ENCODE results near the gene SFMBT2. TPM values are rescaled to one million over a fixed set of nuclear protein-coding genes. Genes with fewer than 3 reads are reported as not detected.

The SFMBT2 gene
- total and polyA plus RNA-seq, 12 donors, result 3.7 to 17.9 (median 12.7) TPM

GRCh38 chr10:7340179-7340874 is 70.5 kb downstream of the SFMBT2 start:
- Histone ChIP-seq H3K27ac (no peak overlapping the region), H3K27me3 (no peaks in the 10 kb centered on the region), H3K4me1 (replicated peaks in 1 of 2) (no peaks in the 10 kb centered on the region), H3K4me3 (no peak overlapping the region), H3K36me3 (replicated peaks in 1 of 2) (no peaks in the 10 kb centered on the region), H3K9me3 (replicated peaks in 1 of 3) (no peaks in the 10 kb centered on the region)
- WGBS, 4 donors, result 79 to 83% (median 80%) methylated on average over 10 of the region's 10 CpGs
- TF ChIP-seq POLR2A (IDR thresholded peaks at IDR 0.05), result no peak
- TF ChIP-seq CTCF (IDR thresholded peaks at IDR 0.05), result no peak
- DNase-seq, result no peak
- intact Hi-C loops (cut with DNase I), result no loop called here

DNA sequence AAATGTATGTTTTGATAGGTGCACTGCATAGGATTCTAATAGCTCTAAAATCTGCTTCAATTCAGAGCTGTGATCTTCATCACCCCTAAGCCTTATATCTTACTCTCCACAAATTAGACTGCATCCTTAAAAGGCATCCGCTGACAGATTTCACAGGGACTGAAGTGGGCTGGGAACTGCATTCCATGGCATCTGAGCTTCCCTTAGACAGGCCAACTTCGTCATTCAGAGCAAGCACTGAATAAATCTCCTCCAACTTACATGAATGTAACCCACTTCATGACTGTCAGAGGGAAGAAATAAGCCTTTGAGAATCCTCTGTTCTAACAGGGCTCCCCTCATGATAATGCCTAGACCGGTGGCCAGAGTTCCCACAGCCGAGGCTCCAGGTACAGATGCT is 71.3 kb downstream of the SFMBT2 start:
- no peaks in the 10 kb centered on the region for H3K4me1 ChIP-seq (replicated peaks in 1 of 2)
- intact Hi-C loops (cut with DNase I), result no loop called here

DNA sequence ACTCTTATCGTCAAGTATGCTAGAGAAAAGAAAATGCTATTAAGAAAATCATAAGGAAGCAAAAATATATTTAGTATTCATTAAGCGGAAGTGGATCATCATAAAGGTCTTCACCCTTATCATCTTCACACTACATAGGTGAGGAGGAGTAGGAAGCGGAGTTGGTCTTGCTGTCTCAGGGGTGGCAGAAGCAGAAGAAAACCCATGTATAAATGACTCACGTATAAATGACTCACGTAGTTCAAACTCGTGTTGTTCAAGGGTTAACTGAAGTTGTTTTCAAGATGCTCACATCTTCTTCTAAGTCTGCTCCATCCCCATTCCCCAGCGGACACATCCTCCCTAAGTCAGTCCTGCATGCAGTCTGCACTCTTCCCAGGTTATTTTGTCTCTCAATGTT is 72.4 kb downstream of the SFMBT2 start:
- intact Hi-C loops (cut with DNase I), result no loop called here
- no peak for TF ChIP-seq POLR2A (IDR thresholded peaks at IDR 0.05)
- TF ChIP-seq CTCF (IDR thresholded peaks at IDR 0.05), result no peak
- Histone ChIP-seq H3K27me3 (no peaks in the 10 kb centered on the region), H3K4me1 (replicated peaks in 1 of 2) (no peaks in the 10 kb centered on the region), H3K4me3 (no peak overlapping the region), H3K9me3 (replicated peaks in 1 of 3) (no peaks in the 10 kb centered on the region), H3K36me3 (replicated peaks in 1 of 2) (no peaks in the 10 kb centered on the region), H3K27ac (no peak overlapping the region)
- no peak for DNase-seq
- WGBS, 4 donors, result 91 to 97% (median 96%) methylated on average over 7 of the region's 7 CpGs

More for the DNA sequence above, 71.3 kb downstream of the SFMBT2 start:
- DNase-seq, result no peak
- Histone ChIP-seq H3K9me3 (replicated peaks in 1 of 3) (no peaks in the 10 kb centered on the region), H3K27ac (no peak overlapping the region), H3K36me3 (replicated peaks in 1 of 2) (no peaks in the 10 kb centered on the region), H3K4me3 (no peak overlapping the region), H3K27me3 (no peaks in the 10 kb centered on the region)
- 90 to 94% (median 91%) methylated on average over 4 of the region's 4 CpGs for WGBS, 4 donors
- TF ChIP-seq CTCF (IDR thresholded peaks at IDR 0.05), result no peak
- no peak for TF ChIP-seq POLR2A (IDR thresholded peaks at IDR 0.05)

DNA sequence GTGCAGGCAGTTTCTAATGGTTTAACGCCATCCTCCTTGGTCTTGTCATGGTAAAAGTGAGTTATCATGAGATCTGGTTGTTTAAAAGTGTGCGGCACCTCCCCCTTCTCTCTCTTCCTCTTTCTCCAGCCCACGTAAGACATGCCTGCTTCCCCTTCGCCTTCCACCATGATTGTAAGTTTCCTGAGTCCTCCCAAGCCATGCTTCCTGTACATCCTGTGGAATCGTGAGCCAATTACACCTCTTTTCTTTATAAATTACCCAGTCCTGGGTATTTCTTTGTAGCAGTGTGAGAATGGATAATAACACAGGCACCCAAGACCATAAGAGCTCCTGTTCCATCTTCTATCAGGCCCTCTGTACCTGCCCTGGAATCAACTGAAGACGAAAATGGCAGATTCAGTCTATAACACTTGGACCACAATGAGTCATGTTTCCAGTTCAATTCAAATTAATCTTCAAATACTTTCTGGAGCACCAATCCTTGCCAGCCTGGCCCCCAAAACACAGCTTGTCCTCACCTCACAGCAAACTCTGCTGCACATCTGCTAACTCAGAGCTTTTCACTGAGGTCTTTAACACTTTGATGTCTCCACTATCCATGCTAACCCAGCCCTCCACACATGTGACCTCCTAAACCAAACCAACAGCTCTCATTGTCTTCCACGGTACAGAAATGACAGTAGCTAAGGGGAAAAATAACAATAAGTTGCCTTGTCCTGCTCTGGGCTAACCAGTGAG is 73.2 kb downstream of the SFMBT2 start:
- no peaks in the 10 kb centered on the region for H3K27me3 ChIP-seq
- peak in 1 of 7 donors; percentile 16 for DNase-seq
- H3K4me1 ChIP-seq (replicated peaks in 1 of 2), result no peaks in the 10 kb centered on the region
- peak overlapping the region in 1 of 5 donors; percentile 3 for H3K27ac ChIP-seq
- no peaks in the 10 kb centered on the region for H3K9me3 ChIP-seq (replicated peaks in 1 of 3)
- 72 to 81% (median 74%) methylated on average over 7 of the region's 7 CpGs for WGBS, 4 donors
- H3K4me3 ChIP-seq, result no peak overlapping the region
- intact Hi-C loops (cut with DNase I), result no loop called here
- no peaks in the 10 kb centered on the region for H3K36me3 ChIP-seq (replicated peaks in 1 of 2)
- no peak for TF ChIP-seq POLR2A (IDR thresholded peaks at IDR 0.05)
- no peak for TF ChIP-seq CTCF (IDR thresholded peaks at IDR 0.05)
